ENCODE measurements around the gene FNDC3B.

FNDC3B gene

DNA sequence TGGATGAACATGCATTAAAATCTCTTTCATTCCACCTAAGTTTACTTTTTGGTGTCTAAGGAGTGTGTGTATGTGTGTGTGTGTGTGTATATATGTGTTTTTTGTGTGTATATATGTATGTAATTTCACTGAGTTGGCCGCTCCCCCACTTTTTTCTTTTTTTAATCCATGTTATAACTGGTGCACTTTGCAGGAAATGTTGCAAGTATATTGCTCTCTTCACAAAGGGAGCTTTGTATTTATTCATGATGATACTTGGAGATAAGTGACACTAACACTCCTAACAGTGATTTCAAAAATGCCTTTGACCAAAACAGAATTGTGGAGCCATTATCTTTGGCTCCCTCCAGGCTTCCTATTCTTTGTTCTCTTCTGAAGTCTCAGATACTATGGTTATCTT lies 95.8 kb downstream of the FNDC3B start:
- DNase-seq (ENCODE audit: low read depth): no peak

DNA sequence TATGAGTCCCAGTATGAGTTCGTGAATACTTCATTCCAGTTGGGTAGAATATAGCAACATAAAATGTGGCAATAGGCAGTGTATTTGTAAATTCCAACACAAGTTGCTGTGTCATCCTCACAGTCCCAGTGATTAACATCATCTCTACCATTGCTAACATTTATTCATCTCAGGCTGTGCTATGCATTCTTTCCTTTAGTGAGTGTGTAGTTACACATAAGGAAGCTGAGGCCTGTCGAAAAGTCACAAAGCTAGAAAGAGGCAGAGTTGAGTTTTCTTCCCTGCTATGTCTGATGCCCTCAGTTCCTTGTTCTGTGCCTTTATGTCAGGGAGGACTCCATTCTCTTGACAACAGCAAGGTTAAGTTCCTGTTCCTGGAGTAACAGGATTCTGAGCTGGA lies 96.4 kb downstream of the FNDC3B start:
- DNase-seq (ENCODE audit: low read depth): no peak

DNA sequence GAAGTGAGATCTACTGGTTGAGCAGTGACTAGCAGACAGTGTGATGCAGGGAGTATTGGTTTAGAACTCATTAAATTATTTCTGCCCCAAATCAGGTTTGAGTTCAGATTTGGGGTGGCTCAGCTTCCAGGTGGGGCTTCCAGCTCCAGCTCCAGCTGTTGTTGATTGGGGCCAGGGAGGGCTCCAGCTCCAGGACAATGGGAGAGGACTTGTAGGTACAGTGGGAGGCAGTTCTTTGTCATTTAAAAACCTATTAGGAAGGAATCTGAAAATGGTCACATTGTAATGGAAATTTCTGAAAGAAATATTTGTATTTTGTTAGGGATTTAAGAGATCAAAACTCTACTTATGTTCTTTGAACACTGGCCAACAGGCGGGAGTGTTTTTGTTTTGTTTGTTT lies 97.0 kb downstream of the FNDC3B start:
- no peak for DNase-seq (ENCODE audit: low read depth)

DNA sequence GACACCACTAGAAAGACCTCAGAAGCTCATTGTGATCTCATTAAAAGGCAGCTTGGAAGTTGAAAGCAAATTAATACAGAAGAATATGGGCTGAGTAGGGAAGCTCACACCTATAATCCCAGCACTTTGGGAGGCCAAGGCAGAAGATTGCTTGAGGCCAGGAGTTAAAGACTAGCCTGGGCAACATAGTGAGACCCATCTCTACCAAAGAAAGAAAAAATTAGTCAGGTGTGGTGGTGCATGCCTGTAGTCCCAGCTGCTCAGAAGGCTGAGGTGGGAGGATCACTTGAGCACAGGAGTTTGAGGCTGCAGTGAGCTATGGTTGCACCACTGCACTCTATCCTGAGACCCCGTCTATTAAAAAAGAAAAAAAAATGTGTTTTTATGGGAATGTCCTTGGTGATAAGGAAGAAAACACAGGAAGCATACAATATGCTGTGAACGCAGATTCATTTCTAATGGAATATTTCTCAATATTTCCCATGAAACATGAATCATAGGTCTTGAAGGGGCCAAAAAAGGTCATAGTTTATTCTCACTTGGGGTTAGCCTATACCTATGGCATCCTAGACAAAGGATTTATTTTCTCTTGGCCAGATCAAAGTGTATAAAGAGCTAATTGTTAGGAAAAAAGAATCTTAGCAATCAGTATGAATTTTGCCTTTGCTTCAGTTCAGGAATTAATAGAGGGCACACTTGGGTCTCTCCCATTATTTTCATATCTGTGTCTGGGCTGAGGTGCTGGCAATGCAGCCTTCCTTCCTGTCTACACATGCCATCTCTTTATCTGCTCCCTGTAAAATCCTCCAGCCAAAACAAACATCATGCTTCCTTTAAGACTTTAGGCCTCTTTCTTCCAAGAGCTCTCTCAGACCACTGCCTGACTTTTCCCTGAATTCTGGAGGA lies 98.2 kb downstream of the FNDC3B start:
- DNase-seq (ENCODE audit: low read depth): no peak

DNA sequence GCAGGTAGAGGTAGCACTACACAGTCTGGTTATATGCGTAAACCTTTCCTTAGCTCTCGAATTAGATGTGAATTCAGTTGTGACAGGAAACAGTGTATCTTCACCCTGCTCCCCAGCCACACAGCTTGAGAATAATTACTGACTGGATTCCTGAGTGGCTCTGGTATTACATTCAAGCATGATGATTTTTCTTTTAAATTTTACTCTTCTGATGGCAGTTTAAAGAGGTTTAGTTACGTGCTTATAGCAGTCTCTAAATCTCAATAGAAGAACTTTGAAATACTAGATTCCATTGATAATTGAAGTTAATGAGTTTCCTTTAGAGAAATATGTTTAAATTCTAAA lies 98.8 kb downstream of the FNDC3B start:
- DNase-seq (ENCODE audit: low read depth): no peak

DNA sequence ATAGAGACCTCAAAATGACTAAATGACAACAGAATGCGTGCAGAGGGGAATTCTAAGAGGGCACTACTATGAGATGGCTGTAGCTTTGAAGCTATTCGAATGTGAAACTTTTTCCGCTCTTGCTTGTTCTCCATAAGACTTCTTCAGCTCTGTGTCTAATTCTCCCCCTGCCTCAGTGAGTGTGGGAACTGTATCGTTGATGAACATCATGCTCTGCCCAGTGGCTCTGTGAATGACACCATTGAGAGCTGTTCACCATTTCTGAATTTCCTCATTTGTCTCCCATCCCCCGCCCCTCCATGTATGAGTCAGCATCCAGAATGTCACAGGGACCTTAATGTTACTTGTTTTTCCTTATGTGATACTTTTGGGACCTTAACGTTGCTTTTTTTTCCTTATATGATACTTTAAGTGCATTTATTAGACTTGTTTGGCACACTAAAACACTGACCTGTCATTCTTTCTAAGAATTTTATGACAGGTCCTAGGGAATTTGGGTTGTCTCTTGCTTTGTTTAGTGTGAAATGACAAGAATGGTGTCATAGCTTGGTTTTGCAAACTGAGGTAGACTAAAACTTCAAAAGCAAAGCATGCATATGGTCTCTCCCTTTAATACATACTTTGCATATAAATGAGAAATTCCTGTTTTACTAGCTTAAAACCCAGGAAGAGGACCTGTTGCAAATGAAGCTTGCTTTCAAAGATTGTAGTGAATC lies 99.6 kb downstream of the FNDC3B start:
- DNase-seq (ENCODE audit: low read depth): no peak

DNA sequence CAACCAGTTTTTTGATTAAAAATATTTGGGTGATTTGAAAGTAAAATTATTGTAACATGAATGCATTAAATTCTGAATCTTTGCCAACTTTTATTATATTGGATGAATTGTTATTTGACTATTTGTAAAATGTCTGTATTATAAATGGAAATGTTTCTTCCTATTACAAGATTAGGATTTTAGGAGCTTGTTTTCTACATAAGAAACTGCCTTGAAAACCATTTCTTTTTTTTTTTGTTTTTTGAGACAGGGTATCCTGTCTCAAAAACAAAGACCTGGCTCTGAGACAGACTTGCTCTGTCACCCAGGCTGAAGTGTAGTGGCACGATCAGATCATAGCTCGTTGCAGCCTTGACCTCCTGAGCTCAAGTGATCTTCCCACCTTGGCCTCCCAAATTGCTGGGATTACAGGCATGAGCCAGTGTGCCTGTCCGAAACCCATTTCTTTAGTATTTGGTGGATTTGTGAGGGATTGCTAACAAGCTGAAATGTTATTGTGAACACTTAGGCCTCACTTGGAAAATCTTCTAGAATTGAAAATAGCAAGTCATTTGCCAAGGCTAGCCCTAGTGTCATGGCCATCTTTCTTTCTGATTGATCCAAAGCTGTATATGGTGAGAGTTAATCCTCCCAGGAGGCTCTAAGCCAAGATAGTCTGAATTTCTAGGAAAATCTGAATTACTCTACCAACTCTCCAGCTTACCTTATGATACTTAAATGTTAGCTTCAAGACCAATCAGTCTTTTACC lies 100.3 kb downstream of the FNDC3B start:
- DNase-seq (ENCODE audit: low read depth): no peak

DNA sequence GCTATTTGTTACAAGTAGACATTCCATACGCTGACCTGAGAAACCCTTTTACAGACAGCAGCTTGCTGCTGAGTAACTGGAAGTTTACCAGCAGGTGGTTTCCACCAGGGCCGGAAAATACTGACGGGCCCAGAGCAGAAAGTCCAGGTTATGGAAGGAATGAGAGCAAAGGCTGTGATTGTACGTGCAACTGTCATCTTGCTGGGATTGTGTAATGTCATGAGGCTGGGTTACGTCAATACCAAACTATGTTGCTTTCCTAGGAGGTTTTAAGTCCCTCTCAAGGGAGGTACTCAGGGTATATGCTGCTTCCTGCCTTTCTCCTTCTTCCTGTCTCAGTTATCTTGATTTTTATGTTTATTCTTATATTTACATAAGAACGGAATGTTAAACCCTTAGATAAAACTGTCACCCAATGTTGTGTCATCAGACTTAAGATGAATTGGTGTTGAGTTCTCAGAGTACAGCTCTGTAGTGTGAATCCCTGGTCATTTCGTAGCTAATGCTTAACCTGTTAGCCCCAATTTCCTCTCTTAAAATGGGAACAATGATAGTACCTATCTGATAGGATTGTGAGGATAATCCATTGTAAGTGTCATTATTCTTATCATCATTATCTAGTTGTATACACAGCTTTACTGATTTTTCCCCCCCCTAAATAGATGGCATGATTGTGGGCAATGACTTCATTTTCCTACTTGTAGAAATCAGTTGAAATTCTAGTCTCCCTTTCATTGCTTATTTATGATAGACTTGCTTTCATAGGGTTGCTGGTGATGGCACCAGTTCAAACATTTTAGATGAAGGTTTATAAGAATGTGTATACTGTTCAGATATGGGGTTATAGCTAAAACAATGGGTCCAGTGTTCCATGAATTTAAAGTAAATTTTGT lies 101.4 kb downstream of the FNDC3B start:
- DNase-seq (ENCODE audit: low read depth): no peak

DNA sequence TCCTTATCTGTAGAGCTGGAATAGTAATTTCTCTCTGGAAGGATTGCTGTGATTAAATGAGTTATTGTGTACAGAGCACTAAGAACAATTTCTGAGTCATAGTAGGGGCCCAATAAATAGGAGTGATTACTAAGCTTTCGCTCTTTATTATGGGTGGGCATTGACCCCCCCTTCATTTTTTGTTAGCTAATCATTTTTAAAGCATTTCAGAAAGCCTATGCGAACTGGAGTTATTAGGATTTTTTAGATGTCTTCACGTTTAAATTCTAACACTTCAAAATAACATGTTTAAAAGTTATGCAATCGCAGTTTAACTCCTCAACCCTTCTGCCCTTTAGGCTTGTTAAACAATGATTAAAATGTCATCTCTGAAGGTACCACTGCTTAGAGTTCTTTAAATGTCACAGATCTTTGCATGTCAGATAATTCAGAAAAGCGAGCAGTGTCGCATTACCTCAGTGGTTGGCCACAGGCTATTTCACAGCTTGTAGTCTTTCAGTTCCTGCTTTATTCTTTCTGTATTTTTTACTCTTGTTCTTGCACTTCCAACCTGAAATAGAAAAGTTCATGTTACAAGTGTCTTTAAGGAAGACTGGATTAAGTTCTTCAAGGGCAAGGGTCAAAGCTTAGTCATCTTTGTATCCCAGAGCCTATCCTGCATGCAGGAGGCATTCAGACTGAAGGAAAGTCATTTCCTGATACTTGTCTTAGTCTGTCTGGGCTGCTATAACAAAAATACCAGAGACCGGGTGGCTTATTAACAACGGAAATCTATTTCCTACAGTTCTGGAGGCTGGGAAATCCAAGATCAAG lies 102.9 kb downstream of the FNDC3B start:
- DNase-seq (ENCODE audit: low read depth): no peak

DNA sequence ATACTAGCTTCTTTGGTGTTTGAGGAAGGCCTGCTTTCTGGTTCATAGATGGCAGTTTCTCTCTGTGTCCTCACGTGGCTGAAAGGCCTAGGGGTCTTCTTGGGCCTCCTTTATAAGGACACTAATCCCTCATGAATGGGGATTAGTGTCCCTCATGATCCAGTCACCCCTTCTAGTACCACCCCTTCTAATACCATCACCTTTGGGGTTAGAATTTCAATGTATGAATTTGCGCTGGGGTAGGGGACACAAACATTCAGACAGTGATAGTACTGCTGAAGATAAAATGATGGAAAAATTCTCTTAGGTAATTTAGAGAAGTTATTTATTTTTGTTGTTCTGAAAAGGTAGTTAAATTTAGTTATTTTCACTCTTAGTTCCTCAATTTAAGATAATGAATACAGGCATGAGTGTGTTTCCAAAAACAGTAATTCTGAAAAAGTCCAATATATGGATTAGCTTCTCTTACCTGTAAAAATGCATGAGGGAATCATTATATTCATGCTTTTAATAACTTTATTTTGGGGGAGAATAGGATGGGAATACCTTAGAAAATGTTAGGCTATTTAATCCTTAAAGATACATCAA lies 103.6 kb downstream of the FNDC3B start:
- DNase-seq (ENCODE audit: low read depth): no peak

DNA sequence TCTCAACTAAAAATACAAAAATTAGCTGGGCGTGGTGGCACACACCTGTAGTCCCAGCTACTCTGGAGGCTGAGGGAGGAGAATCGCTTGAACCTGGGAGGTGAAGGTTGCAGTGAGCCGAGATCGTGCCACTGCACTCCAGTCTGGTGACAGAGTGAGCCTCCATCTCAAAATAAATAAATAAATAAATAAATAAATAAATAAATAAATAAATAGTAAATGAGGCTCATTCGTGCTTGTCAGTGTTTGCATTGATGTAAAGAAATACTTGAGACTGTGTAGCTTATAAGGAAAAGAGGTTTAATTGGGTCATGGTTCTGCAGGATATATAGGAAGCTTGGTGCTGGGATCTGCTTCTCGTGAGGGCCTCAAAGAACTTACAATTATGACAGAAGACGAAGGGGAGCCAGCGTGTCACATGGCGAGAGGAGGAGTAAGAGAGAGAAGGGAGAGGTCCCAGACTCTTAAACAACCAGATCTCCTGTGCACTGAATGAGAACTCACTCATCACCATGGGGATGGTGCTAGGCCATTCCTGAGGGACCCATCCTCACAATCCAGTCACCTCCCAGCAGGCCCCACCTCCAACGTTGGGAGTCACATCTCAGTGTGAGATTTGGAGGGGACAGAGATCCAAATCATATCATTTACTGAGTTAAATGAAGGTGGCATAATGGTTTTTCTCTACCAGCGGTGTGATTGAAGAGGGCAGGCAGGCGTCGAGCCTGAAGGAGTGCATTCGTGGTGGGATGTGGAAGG lies 104.5 kb downstream of the FNDC3B start:
- DNase-seq (ENCODE audit: low read depth): no peak

DNA sequence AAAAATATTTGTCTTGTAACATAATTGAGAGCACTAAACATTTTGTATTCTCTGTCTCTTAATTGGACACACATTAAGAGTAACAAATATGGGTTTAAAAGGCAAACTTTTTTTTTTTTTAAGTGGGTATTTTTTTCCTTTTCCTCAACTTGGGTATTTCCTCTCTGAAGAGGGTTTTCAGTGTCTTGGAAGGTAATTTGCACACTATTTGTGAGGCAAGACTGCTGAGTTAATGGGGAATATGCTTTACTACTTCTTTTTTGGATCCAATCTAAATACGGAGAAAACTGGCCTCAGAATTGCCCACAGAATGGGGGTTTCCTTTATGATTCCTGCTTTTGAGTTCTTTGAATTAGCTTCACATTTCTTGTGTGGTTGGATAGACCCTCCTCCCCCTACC lies 105.2 kb downstream of the FNDC3B start:
- no peak for DNase-seq (ENCODE audit: low read depth)

DNA sequence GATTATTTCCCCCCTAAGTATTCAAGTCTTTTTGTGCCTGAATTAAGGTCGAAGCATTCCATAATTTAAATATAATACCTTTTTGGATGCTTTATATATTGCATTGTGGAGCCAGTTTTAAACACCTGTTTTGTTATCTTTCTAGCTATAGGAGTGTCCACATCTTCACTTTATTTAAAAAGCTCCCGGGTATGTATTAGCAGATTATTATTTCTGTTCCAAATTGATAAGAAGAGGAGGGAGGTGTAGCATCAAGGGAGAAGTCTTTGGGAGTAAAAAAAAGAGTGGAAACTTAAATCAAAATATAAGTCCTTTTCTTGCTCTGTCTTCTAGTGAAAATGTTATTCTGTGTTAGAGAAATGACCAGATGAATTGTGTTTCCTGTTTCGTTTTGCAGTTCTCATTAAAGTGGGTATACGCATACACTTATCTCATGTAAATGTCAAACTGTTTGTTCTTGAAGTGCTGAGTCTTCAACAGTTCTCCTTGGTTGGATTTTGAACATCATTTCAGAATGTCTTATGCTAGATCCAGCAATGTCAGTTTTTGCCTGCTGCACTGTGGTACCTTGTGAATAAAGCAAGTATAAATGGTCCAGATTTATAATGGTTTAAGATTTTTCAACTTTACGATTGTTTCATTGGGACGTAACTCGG lies 105.8 kb downstream of the FNDC3B start:
- no peak for DNase-seq (ENCODE audit: low read depth)

DNA sequence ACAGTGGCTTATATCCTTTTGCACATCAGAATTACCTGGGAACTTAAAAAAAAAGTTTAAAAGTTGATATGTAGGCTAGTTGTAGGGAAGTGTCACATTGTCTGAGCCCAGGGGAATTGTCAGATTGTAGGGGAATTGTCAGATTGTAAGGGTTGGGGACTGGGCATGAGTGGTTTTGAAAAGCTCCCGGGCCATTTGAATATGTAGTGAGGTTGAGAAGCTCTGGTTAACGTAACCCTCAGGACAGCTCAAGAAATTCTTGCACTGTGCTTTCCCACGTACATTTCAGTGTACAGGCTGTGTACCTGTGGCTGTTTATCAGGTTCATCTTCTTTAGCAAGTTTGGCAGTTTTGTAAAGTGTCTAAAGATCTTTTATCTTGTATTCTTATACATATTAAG lies 107.0 kb downstream of the FNDC3B start:
- no peak for DNase-seq (ENCODE audit: low read depth)

DNA sequence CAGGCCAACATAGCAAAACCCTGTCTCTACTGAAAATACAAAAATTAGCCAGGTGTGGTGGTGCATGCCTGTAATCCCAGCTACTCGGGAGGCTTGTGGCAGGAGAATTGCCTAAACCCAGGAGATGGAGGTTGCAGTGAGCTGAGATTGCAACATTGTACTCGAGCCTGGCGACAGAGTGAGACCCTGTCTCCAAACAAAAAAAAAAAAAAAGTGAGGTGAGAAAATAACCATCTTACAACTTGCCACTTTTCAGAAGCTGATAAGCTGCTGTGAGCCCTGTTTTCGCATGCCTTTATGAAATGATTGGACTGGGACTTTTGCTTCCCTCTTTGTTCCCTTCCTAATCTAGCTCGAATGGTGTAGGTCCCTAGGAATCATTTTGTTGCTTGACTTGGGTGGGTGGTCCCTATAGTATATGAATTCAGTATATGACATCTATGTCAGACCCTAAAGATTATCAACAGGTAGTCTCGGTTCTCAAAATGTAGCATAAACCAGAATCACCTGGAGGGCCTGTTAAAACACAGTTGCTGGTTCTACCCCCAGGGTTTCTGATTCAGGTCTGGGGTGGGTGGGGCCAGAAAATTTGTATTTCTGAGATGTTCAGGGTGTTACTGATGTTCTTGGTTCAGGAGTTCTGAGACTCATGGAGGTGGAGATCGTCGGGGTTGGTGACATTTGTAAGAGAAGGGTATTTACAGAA lies 107.9 kb downstream of the FNDC3B start:
- DNase-seq (ENCODE audit: low read depth): no peak

DNA sequence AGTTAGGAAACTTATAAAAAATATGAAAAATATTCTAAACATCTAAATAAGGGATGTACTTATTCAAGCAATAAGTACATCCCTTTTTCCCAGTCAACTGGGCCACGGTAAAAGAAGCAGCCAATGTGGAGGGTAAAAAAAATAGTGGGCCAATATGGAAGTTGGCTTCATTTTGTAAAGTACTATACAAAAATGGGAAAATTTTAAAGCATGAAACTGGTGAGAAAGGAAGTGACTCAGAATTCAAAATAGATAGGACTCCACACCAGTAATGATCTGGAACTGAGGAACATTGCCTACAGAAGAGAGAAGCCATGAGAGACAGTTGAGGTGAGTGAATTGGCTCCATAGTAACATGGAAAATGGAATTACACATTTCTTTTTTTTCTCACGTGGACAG lies 108.9 kb downstream of the FNDC3B start:
- no peak for DNase-seq (ENCODE audit: low read depth)

DNA sequence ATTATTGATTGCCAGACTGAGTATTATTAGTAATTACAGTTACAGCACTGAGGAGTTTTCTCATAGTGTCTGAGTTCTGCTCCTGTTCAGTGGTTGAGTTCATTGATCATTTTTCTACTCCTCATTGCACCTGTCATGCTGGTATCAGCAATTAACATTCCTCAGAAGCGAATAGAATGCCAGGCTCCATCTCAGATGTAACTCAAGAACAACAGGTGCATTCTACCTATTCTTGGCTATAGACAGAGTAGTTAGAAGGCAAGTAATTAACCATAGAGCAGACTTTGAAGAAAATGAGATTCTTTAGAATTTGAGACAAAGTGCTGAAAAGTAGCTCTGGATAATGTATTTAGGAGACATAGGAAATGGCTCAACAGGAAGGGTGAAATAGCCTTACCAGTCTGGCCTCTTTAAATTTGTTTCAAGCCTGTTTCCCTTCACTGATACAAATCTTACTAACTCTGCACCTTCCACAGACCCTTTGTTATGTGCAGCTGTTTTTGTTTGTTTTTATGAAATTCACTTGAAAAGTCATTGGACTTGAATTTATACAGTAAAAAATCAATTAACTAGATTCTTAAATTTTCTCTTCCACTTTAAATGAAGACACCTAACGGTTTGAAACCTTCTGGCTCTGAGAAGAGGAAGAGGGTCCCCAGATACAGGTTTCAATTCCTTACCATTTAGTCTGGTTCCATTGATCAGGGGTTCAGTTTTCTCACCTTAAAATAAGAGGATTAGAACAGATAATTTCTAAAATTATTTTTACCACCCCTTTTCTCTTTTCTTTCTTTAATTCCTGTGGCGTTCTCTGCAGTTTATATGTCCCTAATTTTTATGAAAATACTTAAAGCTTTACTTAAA lies 109.6 kb downstream of the FNDC3B start:
- DNase-seq (ENCODE audit: low read depth): no peak

DNA sequence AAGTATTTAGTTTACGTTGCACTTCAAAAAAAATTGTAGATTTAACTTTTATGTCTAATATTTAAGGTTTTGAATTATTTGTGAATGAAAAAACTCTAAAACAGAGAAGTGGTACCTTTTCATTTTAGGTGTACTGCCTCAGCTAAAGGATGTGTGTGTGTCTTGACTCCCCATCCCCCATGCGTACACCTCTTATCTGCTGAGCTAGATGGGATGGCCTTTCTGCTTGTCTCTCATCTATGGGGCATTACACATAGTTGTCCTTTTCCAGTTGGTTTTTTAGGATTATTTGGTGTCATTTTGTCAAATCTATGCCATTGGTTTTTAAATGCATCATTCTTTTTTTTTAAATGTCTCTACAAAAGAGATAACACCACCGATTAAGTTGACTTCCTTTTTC lies 110.9 kb downstream of the FNDC3B start:
- DNase-seq (ENCODE audit: low read depth): no peak
